C4-2B (cell line): ENCODE measurements around the gene ARHGAP22.

ENCODE experiments used
- H3K27ac ChIP-seq: fragments of 450-650 bp; 2 replicates; pipeline ENCODE4 v1.5.1; 2017
- CTCF ChIP-seq: fragments of 450-650 bp; conservative IDR thresholded peaks from 2 replicates; pipeline ENCODE4 v1.5.1; 2017; ENCODE audit warnings: mild to moderate bottlenecking
- ZFX ChIP-seq: fragments of 450-650 bp; IDR thresholded peaks from 2 replicates; pipeline ENCODE4 v1.6.1; 2017

ARHGAP22 gene

GRCh38 chr10:48496105-48496830, 108.6 kb downstream of the ARHGAP22 start:
- H3K27ac ChIP-seq: no peak overlapping the region
- no peak for TF ChIP-seq ZFX
- TF ChIP-seq CTCF: no peak

- H3K27ac ChIP-seq: no peak overlapping the region
- TF ChIP-seq ZFX: no peak
- no peak for TF ChIP-seq CTCF
These were observed 109.4 kb downstream of the ARHGAP22 start for GRCh38 chr10:48495282-48496045.

- H3K27ac ChIP-seq: no peak overlapping the region
- TF ChIP-seq ZFX (no peak), CTCF (no peak)
These were observed 110.3 kb downstream of the ARHGAP22 start for GRCh38 chr10:48494611-48495010.

GRCh38 chr10:48494073-48494472, 110.8 kb downstream of the ARHGAP22 start:
- H3K27ac ChIP-seq: no peak overlapping the region
- no peak for TF ChIP-seq CTCF
- TF ChIP-seq ZFX: no peak

- TF ChIP-seq ZFX: no peak
- TF ChIP-seq CTCF: no peak
- H3K27ac ChIP-seq: no peak overlapping the region
These were observed 111.6 kb downstream of the ARHGAP22 start for GRCh38 chr10:48493083-48493871.

- TF ChIP-seq CTCF: no peak
- no peak for TF ChIP-seq ZFX
These were observed 112.7 kb downstream of the ARHGAP22 start for GRCh38 chr10:48492201-48492600.

More at GRCh38 chr10:48492201-48492600, 112.7 kb downstream of the ARHGAP22 start:
- H3K27ac ChIP-seq: no peak overlapping the region
